ENCODE measurements around the gene EML3. TPM values are rescaled to one million over a fixed set of nuclear protein-coding genes. Genes with fewer than 3 reads are reported as not detected.

The EML3 gene
- total and polyA plus RNA-seq, 2 of the 13 experiments (the other 11 are each of a cell fraction or from before 2014, with no cell fraction given) = 10.6 to 12.3 TPM

GRCh38 chr11:62614275-62614674 is 1.7 kb upstream of the EML3 start:
- H3K4me3 ChIP-seq (replicated peaks in 1 of 3; ENCODE audit: insufficient read depth in 1 of 3, low read depth in 2 of 3, low read length in 3 of 3) = no peak overlapping the region
- peaks cover 2% of the 10 kb centered on the region for H3K79me2 ChIP-seq (ENCODE audit: insufficient read depth, low read length)
- no peak for FAIRE-seq
- no peaks in the 10 kb centered on the region for H3K36me3 ChIP-seq (replicated peaks in 1 of 2; ENCODE audit: control insufficient read depth in 1 of 2, insufficient read depth in 2 of 2, low read length in 2 of 2)
- BruUV-seq (replicated peaks) = no TSS peak
- 54% methylated on average over 8 of the region's 8 CpGs for WGBS (ENCODE audit: low lambda C conversion rate)
- H3K9me3 ChIP-seq (ENCODE audit: low read length) = no peaks in the 10 kb centered on the region
- no peaks in the 10 kb centered on the region; a peak in 1 of 5 replicates for H3K27me3 ChIP-seq (ENCODE audit: control insufficient read depth in 1 of 2, insufficient read depth in 2 of 2, low read length in 2 of 2)
- in situ Hi-C loops (cut with HindIII; ENCODE audit: extremely low pct_ligation_motif_present, low pct_unique_long_range_greater_than_20kb) = no loop called here
- intact Hi-C loops (cut with micrococcal nuclease; ENCODE audit: unreplicated experiment) = loop anchor here (5.0 kb wide), 1 partner anchor 38 kb away; the partner anchor contains the start of gene INTS5
- 0 out of 2 replicates have a peak overlapping the region, but pooled peaks have one; percentile 4 for H3K4me2 ChIP-seq (ENCODE audit: low read depth, low read length)
- CTCF ChIA-PET (ENCODE audit: low intra/inter-chr PET ratio, low total read pairs) = no interaction called here
- no peaks in the 10 kb centered on the region for H4K20me1 ChIP-seq (ENCODE audit: insufficient read depth, low read length)
- peaks cover 48% of the 10 kb centered on the region for H3K4me1 ChIP-seq (ENCODE audit: insufficient read depth, low read length)
- POLR2A ChIA-PET = interaction anchor here (1.5 kb wide), 1 partner anchor 23 kb away, joined by 4 read pairs; the partner anchor contains the start of gene TUT1
- ATAC-seq = peak; percentile 2; the same call in 1 of the 3 replicates
- peak; percentile 35 for DNase-seq (ENCODE audit: low spot score)
- H3K27ac ChIP-seq (ENCODE audit: extremely low read length, insufficient read depth, low read length) = peak overlapping the region; percentile 24
- no peak overlapping the region for H2AFZ ChIP-seq (ENCODE audit: low read length)
- no peak overlapping the region for H3K9ac ChIP-seq (ENCODE audit: insufficient read depth, low read depth, low read length)
- TF ChIP-seq ZNF678 (CRISPR knock-in tag; IDR thresholded peaks at IDR 0.05) (no peak), RBM22 (optimal IDR thresholded peaks at IDR 0.05; ENCODE audit: low read length) (no peak), FOXC1 (CRISPR knock-in tag; IDR thresholded peaks at IDR 0.05; ENCODE audit: borderline replicate concordance) (no peak), EHMT2 (IDR thresholded peaks at IDR 0.05; ENCODE audit: borderline replicate concordance, low read depth, low read length) (no peak), MAF1 (CRISPR knock-in tag; IDR thresholded peaks at IDR 0.05; ENCODE audit: borderline replicate concordance) (no peak), ZNF276 (CRISPR knock-in tag; IDR thresholded peaks at IDR 0.05; ENCODE audit: low read depth) (no peak), ELK4 (CRISPR knock-in tag; IDR thresholded peaks at IDR 0.05; ENCODE audit: borderline replicate concordance) (no peak), UBTF (CRISPR knock-in tag; IDR thresholded peaks at IDR 0.05) (peak; percentile 46), SIN3B (IDR thresholded peaks at IDR 0.05; ENCODE audit: low read length) (no peak)
- TF ChIP-seq, protein P1, sequence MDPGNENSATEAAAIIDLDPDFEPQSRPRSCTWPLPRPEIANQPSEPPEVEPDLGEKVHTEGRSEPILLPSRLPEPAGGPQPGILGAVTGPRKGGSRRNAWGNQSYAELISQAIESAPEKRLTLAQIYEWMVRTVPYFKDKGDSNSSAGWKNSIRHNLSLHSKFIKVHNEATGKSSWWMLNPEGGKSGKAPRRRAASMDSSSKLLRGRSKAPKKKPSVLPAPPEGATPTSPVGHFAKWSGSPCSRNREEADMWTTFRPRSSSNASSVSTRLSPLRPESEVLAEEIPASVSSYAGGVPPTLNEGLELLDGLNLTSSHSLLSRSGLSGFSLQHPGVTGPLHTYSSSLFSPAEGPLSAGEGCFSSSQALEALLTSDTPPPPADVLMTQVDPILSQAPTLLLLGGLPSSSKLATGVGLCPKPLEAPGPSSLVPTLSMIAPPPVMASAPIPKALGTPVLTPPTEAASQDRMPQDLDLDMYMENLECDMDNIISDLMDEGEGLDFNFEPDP (CRISPR knock-in tag; conservative IDR thresholded peaks at IDR 0.05) = no peak
- TF ChIP-seq, protein P2, sequence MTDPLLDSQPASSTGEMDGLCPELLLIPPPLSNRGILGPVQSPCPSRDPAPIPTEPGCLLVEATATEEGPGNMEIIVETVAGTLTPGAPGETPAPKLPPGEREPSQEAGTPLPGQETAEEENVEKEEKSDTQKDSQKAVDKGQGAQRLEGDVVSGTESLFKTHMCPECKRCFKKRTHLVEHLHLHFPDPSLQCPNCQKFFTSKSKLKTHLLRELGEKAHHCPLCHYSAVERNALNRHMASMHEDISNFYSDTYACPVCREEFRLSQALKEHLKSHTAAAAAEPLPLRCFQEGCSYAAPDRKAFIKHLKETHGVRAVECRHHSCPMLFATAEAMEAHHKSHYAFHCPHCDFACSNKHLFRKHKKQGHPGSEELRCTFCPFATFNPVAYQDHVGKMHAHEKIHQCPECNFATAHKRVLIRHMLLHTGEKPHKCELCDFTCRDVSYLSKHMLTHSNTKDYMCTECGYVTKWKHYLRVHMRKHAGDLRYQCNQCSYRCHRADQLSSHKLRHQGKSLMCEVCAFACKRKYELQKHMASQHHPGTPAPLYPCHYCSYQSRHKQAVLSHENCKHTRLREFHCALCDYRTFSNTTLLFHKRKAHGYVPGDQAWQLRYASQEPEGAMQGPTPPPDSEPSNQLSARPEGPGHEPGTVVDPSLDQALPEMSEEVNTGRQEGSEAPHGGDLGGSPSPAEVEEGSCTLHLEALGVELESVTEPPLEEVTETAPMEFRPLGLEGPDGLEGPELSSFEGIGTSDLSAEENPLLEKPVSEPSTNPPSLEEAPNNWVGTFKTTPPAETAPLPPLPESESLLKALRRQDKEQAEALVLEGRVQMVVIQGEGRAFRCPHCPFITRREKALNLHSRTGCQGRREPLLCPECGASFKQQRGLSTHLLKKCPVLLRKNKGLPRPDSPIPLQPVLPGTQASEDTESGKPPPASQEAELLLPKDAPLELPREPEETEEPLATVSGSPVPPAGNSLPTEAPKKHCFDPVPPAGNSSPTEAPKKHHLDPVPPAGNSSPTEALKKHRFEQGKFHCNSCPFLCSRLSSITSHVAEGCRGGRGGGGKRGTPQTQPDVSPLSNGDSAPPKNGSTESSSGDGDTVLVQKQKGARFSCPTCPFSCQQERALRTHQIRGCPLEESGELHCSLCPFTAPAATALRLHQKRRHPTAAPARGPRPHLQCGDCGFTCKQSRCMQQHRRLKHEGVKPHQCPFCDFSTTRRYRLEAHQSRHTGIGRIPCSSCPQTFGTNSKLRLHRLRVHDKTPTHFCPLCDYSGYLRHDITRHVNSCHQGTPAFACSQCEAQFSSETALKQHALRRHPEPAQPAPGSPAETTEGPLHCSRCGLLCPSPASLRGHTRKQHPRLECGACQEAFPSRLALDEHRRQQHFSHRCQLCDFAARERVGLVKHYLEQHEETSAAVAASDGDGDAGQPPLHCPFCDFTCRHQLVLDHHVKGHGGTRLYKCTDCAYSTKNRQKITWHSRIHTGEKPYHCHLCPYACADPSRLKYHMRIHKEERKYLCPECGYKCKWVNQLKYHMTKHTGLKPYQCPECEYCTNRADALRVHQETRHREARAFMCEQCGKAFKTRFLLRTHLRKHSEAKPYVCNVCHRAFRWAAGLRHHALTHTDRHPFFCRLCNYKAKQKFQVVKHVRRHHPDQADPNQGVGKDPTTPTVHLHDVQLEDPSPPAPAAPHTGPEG (CRISPR knock-in tag; IDR thresholded peaks at IDR 0.05) = no peak

Data from HepG2 (cell line).